Islet precursor cell (in vitro differentiated cells): ENCODE results near the gene PCDHB12.
"Not testable (repeated sequence)": the region's sequence is repeated elsewhere in the genome, so short reads cannot be mapped to it uniquely, and the experiment has no call there.

ENCODE experiments used
- DNase-seq: peaks from one replicate; pipeline ENCODE4 v3.0.0-alpha.2; 2018

PCDHB12 gene

DNA sequence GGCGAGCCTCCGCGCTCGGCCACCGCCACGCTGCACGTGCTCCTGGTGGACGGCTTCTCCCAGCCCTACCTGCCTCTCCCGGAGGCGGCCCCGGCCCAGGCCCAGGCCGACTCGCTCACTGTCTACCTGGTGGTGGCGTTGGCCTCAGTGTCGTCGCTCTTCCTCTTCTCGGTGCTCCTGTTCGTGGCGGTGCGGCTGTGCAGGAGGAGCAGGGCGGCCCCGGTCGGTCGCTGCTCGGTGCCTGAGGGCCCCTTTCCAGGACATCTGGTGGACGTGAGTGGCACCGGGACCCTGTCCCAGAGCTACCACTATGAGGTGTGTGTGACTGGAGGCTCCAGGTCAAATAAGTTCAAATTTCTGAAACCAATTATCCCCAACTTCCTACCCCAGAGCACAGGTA lies 2.3 kb downstream of the PCDHB12 start:
- DNase-seq: not testable (repeated sequence)

DNA sequence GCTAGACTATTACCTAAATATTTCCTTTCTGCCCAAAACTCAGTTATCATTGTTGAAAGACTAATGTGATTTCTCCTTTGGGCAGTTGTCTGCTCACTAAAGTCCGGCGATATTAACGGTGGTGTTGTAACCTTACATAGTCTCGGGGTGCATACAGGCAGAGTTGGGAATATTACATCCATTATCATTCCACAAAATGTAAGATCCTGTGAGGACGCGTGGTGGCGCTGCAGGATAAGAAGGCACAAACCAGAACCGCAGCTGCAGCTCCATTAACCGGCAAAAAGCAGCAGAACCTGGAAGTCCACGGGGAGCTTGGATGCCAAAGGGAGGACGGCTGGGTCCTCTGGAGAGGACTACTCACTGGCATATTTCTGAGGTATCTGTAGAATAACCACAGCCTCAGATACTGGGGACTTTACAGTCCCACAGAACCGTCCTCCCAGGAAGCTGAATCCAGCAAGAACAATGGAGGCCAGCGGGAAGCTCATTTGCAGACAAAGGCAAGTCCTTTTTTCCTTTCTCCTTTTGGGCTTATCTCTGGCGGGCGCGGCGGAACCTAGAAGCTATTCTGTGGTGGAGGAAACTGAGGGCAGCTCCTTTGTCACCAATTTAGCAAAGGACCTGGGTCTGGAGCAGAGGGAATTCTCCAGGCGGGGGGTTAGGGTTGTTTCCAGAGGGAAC lies 5.3 kb downstream of the PCDHB12 start, which contains the start of gene PCDHB13:
PCDHB13 (plus strand) TSS at position 264 of the 684 bp plus-strand sequence; CDS start at position 469, 205 bp downstream.
- DNase-seq: not testable (repeated sequence)

DNA sequence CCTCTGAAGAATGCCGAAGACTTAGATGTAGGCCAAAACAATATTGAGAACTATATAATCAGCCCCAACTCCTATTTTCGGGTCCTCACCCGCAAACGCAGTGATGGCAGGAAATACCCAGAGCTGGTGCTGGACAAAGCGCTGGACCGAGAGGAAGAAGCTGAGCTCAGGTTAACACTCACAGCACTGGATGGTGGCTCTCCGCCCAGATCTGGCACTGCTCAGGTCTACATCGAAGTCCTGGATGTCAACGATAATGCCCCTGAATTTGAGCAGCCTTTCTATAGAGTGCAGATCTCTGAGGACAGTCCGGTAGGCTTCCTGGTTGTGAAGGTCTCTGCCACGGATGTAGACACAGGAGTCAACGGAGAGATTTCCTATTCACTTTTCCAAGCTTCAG lies 6.1 kb downstream of the PCDHB12 start:
- DNase-seq: not testable (repeated sequence)

DNA sequence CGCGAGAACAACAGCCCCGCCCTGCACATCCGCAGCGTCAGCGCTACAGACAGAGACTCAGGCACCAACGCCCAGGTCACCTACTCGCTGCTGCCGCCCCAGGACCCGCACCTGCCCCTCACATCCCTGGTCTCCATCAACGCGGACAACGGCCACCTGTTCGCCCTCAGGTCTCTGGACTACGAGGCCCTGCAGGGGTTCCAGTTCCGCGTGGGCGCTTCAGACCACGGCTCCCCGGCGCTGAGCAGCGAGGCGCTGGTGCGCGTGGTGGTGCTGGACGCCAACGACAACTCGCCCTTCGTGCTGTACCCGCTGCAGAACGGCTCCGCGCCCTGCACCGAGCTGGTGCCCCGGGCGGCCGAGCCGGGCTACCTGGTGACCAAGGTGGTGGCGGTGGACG lies 7.0 kb downstream of the PCDHB12 start:
- not testable (repeated sequence) for DNase-seq

DNA sequence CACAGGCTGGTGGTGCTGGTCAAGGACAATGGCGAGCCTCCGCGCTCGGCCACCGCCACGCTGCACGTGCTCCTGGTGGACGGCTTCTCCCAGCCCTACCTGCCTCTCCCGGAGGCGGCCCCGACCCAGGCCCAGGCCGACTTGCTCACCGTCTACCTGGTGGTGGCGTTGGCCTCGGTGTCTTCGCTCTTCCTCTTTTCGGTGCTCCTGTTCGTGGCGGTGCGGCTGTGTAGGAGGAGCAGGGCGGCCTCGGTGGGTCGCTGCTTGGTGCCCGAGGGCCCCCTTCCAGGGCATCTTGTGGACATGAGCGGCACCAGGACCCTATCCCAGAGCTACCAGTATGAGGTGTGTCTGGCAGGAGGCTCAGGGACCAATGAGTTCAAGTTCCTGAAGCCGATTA lies 7.5 kb downstream of the PCDHB12 start:
- not testable (repeated sequence) for DNase-seq

DNA sequence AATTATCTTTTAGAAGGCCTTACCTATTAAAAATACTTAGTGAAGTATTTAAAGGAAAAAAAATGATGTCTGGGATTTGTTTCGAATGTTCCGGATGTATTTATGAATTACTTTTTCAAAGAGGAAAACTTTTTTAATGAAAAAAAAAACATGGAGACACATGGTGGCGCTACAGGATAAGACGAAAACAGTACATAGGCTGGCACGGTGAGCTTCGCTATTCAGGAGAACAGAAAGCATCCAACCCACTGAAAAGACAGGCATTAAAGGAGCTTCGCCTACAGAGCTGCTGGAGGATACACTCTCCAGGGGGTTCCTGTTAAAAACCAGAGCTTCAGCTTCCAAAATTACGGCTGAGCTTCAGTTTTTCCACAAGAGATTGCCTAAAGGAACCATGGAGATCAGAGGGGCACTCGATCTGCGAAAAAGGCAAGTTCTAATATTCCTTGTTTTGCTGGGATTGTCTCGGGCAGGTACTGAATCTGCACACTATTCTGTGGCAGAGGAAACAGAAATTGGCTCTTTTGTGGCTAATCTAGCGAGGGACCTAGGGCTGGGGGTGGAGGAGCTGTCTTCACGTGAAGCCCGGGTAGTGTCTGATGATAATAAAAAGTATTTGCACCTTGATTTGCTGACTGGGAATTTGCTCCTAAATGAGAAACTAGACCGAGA lies 14.7 kb downstream of the PCDHB12 start, which contains the start of gene PCDHB14:
PCDHB14 (plus strand) TSS at position 232 of the 672 bp plus-strand sequence; CDS start at position 395, 163 bp downstream.
- no peak for DNase-seq

GRCh38 chr5:141224844-141225243 lies 16.3 kb downstream of the PCDHB12 start:
- not testable (repeated sequence) for DNase-seq

DNA sequence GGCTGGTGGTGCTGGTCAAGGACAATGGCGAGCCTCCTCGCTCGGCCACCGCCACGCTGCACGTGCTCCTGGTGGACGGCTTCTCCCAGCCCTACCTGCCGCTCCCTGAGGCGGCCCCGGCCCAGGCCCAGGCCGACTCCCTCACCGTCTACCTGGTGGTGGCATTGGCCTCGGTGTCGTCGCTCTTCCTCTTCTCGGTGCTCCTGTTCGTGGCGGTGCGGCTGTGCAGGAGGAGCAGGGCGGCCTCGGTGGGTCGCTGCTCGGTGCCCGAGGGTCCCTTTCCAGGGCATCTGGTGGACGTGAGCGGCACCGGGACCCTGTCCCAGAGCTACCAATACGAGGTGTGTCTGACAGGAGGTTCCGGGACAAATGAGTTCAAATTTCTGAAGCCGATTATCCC lies 16.9 kb downstream of the PCDHB12 start:
- not testable (repeated sequence) for DNase-seq

- no peak for DNase-seq
These were observed 25.7 kb downstream of the PCDHB12 start for GRCh38 chr5:141234109-141234667.

GRCh38 chr5:141235922-141236321 lies 27.4 kb downstream of the PCDHB12 start:
- not testable (repeated sequence) for DNase-seq

DNA sequence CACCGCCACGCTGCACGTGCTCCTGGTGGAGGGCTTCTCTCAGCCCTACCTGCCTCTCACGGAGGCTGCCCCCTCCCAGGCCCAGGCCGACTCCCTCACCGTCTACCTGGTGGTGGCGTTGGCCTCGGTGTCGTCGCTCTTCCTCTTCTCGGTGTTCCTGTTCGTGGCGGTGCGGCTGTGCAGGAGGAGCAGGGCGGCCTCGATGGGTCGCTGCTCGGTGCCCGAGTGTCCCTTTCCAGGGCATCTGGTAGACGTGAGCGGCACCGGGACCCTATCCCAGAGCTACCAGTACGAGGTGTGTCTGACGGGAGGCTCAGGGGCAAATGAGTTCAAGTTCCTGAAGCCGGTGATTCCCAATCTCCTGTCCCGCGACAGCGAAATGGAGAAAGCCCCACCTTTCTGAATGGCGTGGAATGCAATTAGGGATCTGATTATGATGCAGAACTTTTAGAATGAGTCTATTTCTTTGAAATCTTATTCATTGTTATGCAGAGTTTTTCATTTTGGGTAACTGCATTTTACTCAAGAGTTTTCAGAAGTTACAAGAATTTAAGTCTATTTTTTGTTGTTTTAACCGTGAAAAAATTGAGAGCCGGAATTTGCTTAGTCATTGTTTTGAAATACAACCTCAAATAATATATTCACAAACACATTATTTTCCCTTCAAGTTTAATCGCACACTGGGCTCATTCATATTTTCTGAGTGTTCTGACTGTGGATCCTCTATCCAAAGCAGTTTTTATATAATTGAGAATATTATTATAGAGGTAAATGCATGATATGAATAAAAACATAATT lies 28.2 kb downstream of the PCDHB12 start:
- DNase-seq: no peak

- no peak for DNase-seq
These were observed 33.0 kb downstream of the PCDHB12 start for GRCh38 chr5:141241496-141241895.

DNA sequence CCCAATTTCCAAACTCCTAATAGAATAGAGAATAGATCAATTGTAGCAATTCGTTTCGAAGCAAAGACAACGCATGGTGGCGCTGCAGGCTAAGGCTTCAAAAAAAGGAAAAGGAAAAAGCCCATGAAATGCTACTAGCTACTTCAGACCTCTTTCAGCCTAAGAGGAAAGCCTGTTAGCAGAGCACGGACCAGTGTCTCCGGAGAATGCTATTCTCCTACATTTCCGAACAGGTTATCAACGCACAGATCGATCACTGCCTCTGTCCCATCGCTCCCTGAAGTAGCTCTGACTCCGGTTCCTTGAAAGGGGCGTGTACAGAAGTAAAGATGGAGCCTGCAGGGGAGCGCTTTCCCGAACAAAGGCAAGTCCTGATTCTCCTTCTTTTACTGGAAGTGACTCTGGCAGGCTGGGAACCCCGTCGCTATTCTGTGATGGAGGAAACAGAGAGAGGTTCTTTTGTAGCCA lies 36.8 kb downstream of the PCDHB12 start, which contains the start of gene PCDHB15:
PCDHB15 (plus strand) TSS at position 146 of the 468 bp plus-strand sequence; CDS start at position 330, 184 bp downstream.
- peak; percentile 68 for DNase-seq

GRCh38 chr5:141246971-141247370 lies 38.5 kb downstream of the PCDHB12 start:
- DNase-seq: not testable (repeated sequence)

GRCh38 chr5:141247434-141247833 lies 38.9 kb downstream of the PCDHB12 start:
- DNase-seq: not testable (repeated sequence)

DNA sequence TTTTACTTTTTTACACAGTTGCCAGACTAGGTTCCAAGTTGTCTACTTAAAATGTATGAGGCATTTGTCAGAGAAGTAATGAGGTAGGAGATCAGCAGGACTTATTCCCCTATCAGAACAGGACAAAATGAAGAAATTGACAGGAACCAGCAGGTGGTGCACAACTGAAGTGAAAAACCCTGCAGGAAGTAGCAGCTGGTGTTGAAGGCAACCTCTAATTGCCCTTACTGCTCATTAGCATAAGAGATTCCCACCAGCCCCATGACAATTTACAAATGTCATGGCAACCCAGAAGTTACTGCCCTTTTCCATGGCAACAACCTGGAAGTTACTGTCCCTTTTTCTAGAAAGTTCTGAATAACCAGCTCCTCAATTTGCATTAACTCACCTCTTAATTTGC lies 42.1 kb downstream of the PCDHB12 start:
- no peak for DNase-seq

DNA sequence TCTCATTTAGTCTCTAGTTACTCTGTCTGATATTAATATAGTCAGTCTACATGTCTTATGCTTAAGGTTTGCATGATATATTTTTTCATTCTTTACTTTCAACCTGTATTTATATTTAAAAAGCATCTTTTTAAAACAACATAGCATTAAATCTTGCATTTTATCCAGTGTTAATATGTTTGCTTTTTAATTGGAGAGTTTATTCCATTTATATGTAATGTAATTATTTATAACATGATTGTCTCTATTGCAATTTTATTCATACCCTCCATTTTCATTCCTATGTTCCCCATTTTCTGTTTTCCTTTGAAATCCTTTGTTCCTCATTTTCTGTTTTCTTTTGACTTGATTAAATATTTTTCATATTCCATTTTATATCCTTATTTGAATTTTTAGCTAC lies 49.9 kb downstream of the PCDHB12 start:
- DNase-seq: no peak

- DNase-seq: no peak
These were observed 50.4 kb downstream of the PCDHB12 start for GRCh38 chr5:141258948-141259347.

DNA sequence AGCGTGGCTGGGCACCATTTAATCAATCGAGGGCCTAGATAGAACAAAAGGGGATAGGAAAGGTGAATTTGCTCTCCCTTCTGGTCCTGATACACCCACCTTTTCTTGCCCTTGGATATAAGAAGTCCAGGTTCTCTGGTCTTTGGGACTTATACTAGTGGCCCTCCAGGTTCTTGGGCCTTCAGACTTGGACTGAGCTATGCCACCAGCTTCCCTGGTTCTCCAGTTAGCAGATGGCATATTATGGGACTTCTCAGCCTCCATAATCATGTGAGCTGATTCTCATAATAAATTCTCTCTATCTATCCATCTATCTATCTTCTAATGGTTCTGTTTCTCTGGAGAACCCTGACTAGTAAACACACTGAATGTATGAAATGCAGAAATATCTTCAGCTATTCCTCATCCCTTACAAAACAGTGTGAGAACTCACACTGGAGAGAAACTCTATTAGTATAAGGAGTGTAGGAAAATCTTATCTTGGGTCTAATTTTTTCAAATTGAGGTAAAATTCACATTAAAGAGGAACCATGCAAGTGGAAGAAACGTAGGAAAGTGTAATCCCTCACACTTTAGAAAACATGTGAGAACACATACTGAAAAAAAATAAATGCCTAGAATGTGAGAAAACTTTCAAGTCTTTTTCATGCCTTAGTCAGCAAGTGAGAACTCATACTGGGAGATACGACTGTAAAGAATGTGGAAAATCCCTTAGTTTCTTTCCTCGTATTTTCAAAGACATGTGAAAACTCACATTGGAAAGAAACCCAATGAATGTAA lies 52.1 kb downstream of the PCDHB12 start:
- DNase-seq: no peak

- DNase-seq: no peak
These were observed 52.7 kb downstream of the PCDHB12 start for GRCh38 chr5:141261238-141261546.
